Mesenchymal stem cell (in vitro differentiated cells and primary cell): ENCODE measurements around the gene PARVB.
"Not testable (repeated sequence)": the region's sequence is repeated elsewhere in the genome, so short reads cannot be mapped to it uniquely, and the experiment has no call there.

Experiments
- DNase-seq: peaks from one replicate; pipeline ENCODE4 v3.0.0-alpha.2; 2013
- H2AFZ ChIP-seq: one replicate; pipeline ENCODE4 v1.6.1; 2013; ENCODE audit warnings: low read depth, mild to moderate bottlenecking, control low read depth, inconsistent platforms, low read length, moderate library complexity
- H2AK5ac ChIP-seq: 2 replicates; pipeline ENCODE4 v1.6.1; 2013; ENCODE audit warnings: low read length, moderate library complexity, mild to moderate bottlenecking, inconsistent platforms; ENCODE audit not compliant: severe bottlenecking
- H2BK120ac ChIP-seq: one replicate; pipeline ENCODE4 v1.6.1; 2013; ENCODE audit warnings: low read depth, mild to moderate bottlenecking, inconsistent platforms, low read length, moderate library complexity
- H2BK12ac ChIP-seq, 2 experiments: one replicate each; pipeline ENCODE4 v1.6.1; 2013; ENCODE audit warnings: inconsistent platforms in 2 of 2, low read length in 2 of 2, mild to moderate bottlenecking in 2 of 2, moderate library complexity in 2 of 2, control low read depth in 1 of 2
- H2BK15ac ChIP-seq: one replicate; pipeline ENCODE4 v1.6.1; 2013; ENCODE audit warnings: mild to moderate bottlenecking, low read depth, inconsistent platforms; ENCODE audit not compliant: poor library complexity, severe bottlenecking
- H2BK5ac ChIP-seq: 2 replicates; pipeline ENCODE4 v1.6.1; 2013; ENCODE audit warnings: low read depth, mild to moderate bottlenecking, low read length, control low read depth, inconsistent platforms; ENCODE audit not compliant: poor library complexity, severe bottlenecking
- H3K14ac ChIP-seq, 2 experiments: one replicate each; pipeline ENCODE4 v1.6.1; 2013; ENCODE audit warnings: inconsistent platforms in 2 of 2, low read length in 2 of 2, control low read depth in 1 of 2, mild to moderate bottlenecking in 1 of 2, moderate library complexity in 1 of 2
- H3K18ac ChIP-seq, 2 experiments: one replicate each; pipeline ENCODE4 v1.6.1; 2013; ENCODE audit warnings: inconsistent platforms in 2 of 2, low read length in 2 of 2, control low read depth in 1 of 2, low read depth in 1 of 2, mild to moderate bottlenecking in 1 of 2
- H3K23ac ChIP-seq, 2 experiments: one replicate each; pipeline ENCODE4 v1.6.1; 2013; ENCODE audit warnings: inconsistent platforms in 2 of 2, low read length in 2 of 2, mild to moderate bottlenecking in 2 of 2, moderate library complexity in 2 of 2, control low read depth in 1 of 2
- H3K27ac ChIP-seq: 2 replicates; pipeline ENCODE4 v1.5.1; 2013; ENCODE audit warnings: mild to moderate bottlenecking, moderate library complexity, low read length, control low read depth, inconsistent platforms; ENCODE audit not compliant: poor library complexity, severe bottlenecking
- H3K27me3 ChIP-seq, 2 experiments: 2 replicates each; pipeline versions ENCODE4 v1.6.1 to v1.7.0; 2013; ENCODE audit warnings: low read length in 2 of 2, mild to moderate bottlenecking in 2 of 2, moderate library complexity in 2 of 2, control low read depth in 1 of 2, inconsistent platforms in 1 of 2; ENCODE audit not compliant: control insufficient read depth in 1 of 2, insufficient read depth in 1 of 2
- H3K36me3 ChIP-seq, 2 experiments: 2 replicates each; pipeline versions ENCODE4 v1.6.1 to v1.7.0; 2013; ENCODE audit warnings: low read length in 2 of 2, control low read depth in 1 of 2, inconsistent platforms in 1 of 2, low read depth in 1 of 2, mild to moderate bottlenecking in 1 of 2; ENCODE audit not compliant: insufficient read depth in 2 of 2, control insufficient read depth in 1 of 2
- H3K4ac ChIP-seq, 2 experiments: one replicate each; pipeline ENCODE4 v1.6.1; 2013; ENCODE audit warnings: inconsistent platforms in 2 of 2, low read length in 2 of 2, mild to moderate bottlenecking in 2 of 2, moderate library complexity in 2 of 2, control low read depth in 1 of 2, low read depth in 1 of 2
- H3K4me1 ChIP-seq: 2 replicates; pipeline ENCODE4 v1.6.1; 2013; ENCODE audit warnings: low read depth, low read length, control low read depth; ENCODE audit not compliant: control insufficient read depth, insufficient read depth
- H3K4me2 ChIP-seq: 2 replicates; pipeline ENCODE4 v1.6.1; 2013; ENCODE audit warnings: low read length, mild to moderate bottlenecking, inconsistent platforms; ENCODE audit not compliant: poor library complexity, severe bottlenecking
- H3K4me3 ChIP-seq, 2 experiments: 2 replicates each; pipeline versions ENCODE4 v1.5.1 to v1.7.0; 2013; ENCODE audit warnings: low read length in 2 of 2, mild to moderate bottlenecking in 2 of 2, control low read depth in 1 of 2, low read depth in 1 of 2; ENCODE audit not compliant: insufficient read depth in 1 of 2
- H3K79me1 ChIP-seq: replicated peaks from 2 replicates; pipeline ENCODE4 v1.6.1; 2013; ENCODE audit warnings: mild to moderate bottlenecking, control low read depth, low read length, inconsistent platforms; ENCODE audit not compliant: poor library complexity, severe bottlenecking
- H3K9ac ChIP-seq: 2 replicates; pipeline ENCODE4 v1.7.0; 2013; ENCODE audit warnings: mild to moderate bottlenecking, low read length, moderate library complexity
- H3K9me3 ChIP-seq: 2 replicates; pipeline ENCODE4 v1.7.0; 2013; ENCODE audit warnings: mild to moderate bottlenecking, low read length; ENCODE audit not compliant: control insufficient read depth
- H4K8ac ChIP-seq: one replicate; pipeline ENCODE4 v1.6.1; 2013; ENCODE audit warnings: inconsistent platforms, mild to moderate bottlenecking, low read length, moderate library complexity
- H4K91ac ChIP-seq: one replicate; pipeline ENCODE4 v1.6.1; 2013; ENCODE audit warnings: mild to moderate bottlenecking, low read length, inconsistent platforms
- whole genome bisulfite sequencing: methylation state at CpG from one replicate; pipeline ENCODE4 v1.1.7; 2013; ENCODE audit warnings: mixed read lengths; 5-methylcytosine and 5-hydroxymethylcytosine counted together

Gene PARVB

GRCh38 chr22:44016586-44016985 is 7.5 kb upstream of the PARVB start:
- not testable (repeated sequence) for H3K9ac ChIP-seq, H3K79me1 ChIP-seq, H3K23ac ChIP-seq, H2BK12ac ChIP-seq, H2BK5ac ChIP-seq, H2BK120ac ChIP-seq, DNase-seq, H2AFZ ChIP-seq, H3K14ac ChIP-seq, H3K4ac ChIP-seq, H2BK15ac ChIP-seq, H2AK5ac ChIP-seq, H3K27ac ChIP-seq, H3K27me3 ChIP-seq, H3K36me3 ChIP-seq, H3K4me1 ChIP-seq, H3K4me2 ChIP-seq, H3K18ac ChIP-seq, H3K9me3 ChIP-seq, H3K4me3 ChIP-seq, H4K91ac ChIP-seq, H4K8ac ChIP-seq
- 100% methylated on average over 1 of the region's 3 CpGs for WGBS

- no peak overlapping the region for H2BK12ac ChIP-seq
- no peak overlapping the region for H3K4ac ChIP-seq
- no peak overlapping the region for H3K9ac ChIP-seq
- H3K79me1 ChIP-seq = no peaks in the 10 kb centered on the region
- H3K18ac ChIP-seq = no peak overlapping the region
- no peak overlapping the region for H3K27ac ChIP-seq
- no peaks in the 10 kb centered on the region for H3K36me3 ChIP-seq
- H3K14ac ChIP-seq = no peak overlapping the region
- H3K27me3 ChIP-seq = no peaks in the 10 kb centered on the region
- no peak for DNase-seq
- H4K8ac ChIP-seq = no peak overlapping the region
- no peak overlapping the region for H2AK5ac ChIP-seq
- H2BK120ac ChIP-seq = no peak overlapping the region
- H2BK15ac ChIP-seq = no peak overlapping the region
- H2BK5ac ChIP-seq = no peak overlapping the region
- 98% methylated on average over 6 of the region's 9 CpGs for WGBS
- no peak overlapping the region for H2AFZ ChIP-seq
- H3K23ac ChIP-seq = no peak overlapping the region
- H3K4me2 ChIP-seq = no peak overlapping the region
- H3K4me1 ChIP-seq = peaks cover 4% of the 10 kb centered on the region
- H3K4me3 ChIP-seq = no peak overlapping the region
- H3K9me3 ChIP-seq = no peaks in the 10 kb centered on the region
- no peak overlapping the region for H4K91ac ChIP-seq
Measured at GRCh38 chr22:44018594-44018993, 5.5 kb upstream of the PARVB start.

- Histone ChIP-seq H3K4me1 (peaks cover 8% of the 10 kb centered on the region), H3K9me3 (no peaks in the 10 kb centered on the region), H4K91ac (no peak overlapping the region), H2AK5ac (no peak overlapping the region), H3K18ac (no peak overlapping the region), H3K23ac (no peak overlapping the region), H3K4me2 (no peak overlapping the region), H4K8ac (no peak overlapping the region), H3K4me3 (no peak overlapping the region), H3K27ac (no peak overlapping the region), H2BK5ac (no peak overlapping the region), H3K9ac (no peak overlapping the region), H2BK120ac (no peak overlapping the region), H3K4ac (no peak overlapping the region), H2BK15ac (no peak overlapping the region), H2BK12ac (no peak overlapping the region), H3K79me1 (peaks cover 2% of the 10 kb centered on the region), H3K14ac (no peak overlapping the region), H3K36me3 (no peaks in the 10 kb centered on the region), H3K27me3 (no peaks in the 10 kb centered on the region), H2AFZ (no peak overlapping the region)
- DNase-seq = no peak
- 98% methylated on average over 8 of the region's 10 CpGs for WGBS
Measured at GRCh38 chr22:44019416-44019815, 4.7 kb upstream of the PARVB start.

GRCh38 chr22:44019846-44020245 is 4.3 kb upstream of the PARVB start:
- Histone ChIP-seq H3K4me2 (no peak overlapping the region), H3K27me3 (no peaks in the 10 kb centered on the region), H3K9ac (no peak overlapping the region), H3K4me1 (peaks cover 11% of the 10 kb centered on the region), H3K79me1 (peaks cover 2% of the 10 kb centered on the region), H3K27ac (no peak overlapping the region), H4K8ac (no peak overlapping the region), H3K4ac (no peak overlapping the region), H3K14ac (no peak overlapping the region), H2AFZ (no peak overlapping the region), H3K9me3 (no peaks in the 10 kb centered on the region), H3K4me3 (no peak overlapping the region), H2AK5ac (no peak overlapping the region), H3K18ac (no peak overlapping the region), H2BK15ac (no peak overlapping the region), H2BK120ac (no peak overlapping the region), H4K91ac (no peak overlapping the region), H2BK12ac (no peak overlapping the region), H2BK5ac (no peak overlapping the region), H3K23ac (no peak overlapping the region), H3K36me3 (no peaks in the 10 kb centered on the region)
- WGBS = 96% methylated on average over 5 of the region's 5 CpGs
- DNase-seq = no peak
